ENCODE data around the gene CDT1.
A peak's percentile ranks its signal among the peaks of the same experiment; 100 is the strongest.

Gene CDT1

GRCh38 chr16:88856122-88856827 lies 52.7 kb downstream of the CDT1 start:
- no peak for DNase-seq (ENCODE audit: low read depth)

GRCh38 chr16:88856828-88857727 lies 53.5 kb downstream of the CDT1 start, which contains the start of the genes GALNS and TRAPPC2L:
Gene GALNS, minus strand, starts transcription at chr16:88856947. Its CDS starts 70 bp downstream, at chr16:88856877.
Gene TRAPPC2L, plus strand, starts transcription at chr16:88857127. Its CDS starts 24 bp downstream, at chr16:88857151.
- DNase-seq (ENCODE audit: low read depth) = peak; percentile 99

GRCh38 chr16:88857728-88858339 lies 54.2 kb downstream of the CDT1 start:
- DNase-seq (ENCODE audit: low read depth) = peak; percentile 16
